A673 (cell line): ENCODE results near the gene CALU.

Experiments
- CTCF ChIP-seq: fragments of 300-800, 200-600 bp; sonication (generic); conservative IDR thresholded peaks from 2 replicates; pipeline ENCODE4 v1.5.1; 2017; ENCODE audit warnings: low read depth, mild to moderate bottlenecking, antibody characterized with exemption, low read length, moderate library complexity, mixed read lengths
- EZH2 ChIP-seq: fragments of 200-600 bp; sonication (generic); IDR thresholded peaks from 2 replicates; pipeline ENCODE4 v1.6.1; 2017; ENCODE audit warnings: borderline replicate concordance, low read depth, mild to moderate bottlenecking, mixed read lengths, antibody characterized with exemption, low read length; ENCODE audit not compliant: poor library complexity, severe bottlenecking

DNA sequence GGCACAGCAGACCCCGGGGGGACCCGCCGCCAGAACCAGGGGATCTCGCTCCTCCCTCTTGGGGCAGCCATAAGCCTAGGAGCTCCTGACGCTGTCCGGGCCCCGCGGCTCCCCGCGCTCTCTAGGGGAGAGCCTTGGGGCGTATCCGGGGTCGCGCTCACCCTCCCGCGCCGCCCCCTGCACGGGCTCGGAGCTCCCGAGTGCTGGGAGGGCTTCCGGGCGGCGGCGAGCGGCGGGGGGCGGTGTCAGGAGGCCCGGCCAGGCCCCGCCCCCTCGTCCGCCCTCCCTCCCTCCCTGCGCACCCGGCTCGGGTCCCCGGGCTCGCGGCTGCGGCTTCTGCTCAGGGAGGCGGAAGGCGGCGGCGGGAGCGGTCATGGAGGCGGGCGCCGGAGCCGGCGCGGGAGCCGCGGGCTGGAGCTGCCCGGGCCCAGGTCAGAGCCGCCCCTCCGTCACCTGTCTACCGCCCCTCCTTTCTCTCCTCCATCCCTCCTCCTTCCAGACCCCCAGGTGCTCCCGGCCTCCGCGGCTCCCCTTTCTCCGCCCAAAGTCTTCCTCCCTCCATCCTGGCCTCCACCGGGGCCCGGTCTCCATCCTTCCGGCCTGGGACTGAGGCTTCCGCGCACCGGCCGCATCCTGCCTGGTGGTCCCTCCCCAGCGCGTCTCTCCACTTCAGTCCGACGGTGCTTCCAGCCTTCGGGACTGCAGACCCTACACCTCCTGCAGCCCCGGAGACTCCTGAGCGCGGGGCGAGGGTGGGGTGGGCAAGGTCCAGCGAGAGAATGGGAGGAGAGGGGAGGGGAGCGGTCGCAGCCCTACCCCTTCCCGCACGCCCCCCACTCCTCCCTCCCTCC, 52.2 kb downstream of the CALU start, which contains the start of gene CCDC136:
- TF ChIP-seq EZH2 (no peak), CTCF (no peak)
